A549 (cell line): ENCODE results near the gene CADPS2. TPM values are rescaled to one million over a fixed set of nuclear protein-coding genes. Genes with fewer than 3 reads are reported as not detected.

ENCODE experiments used
- ATAC-seq, 2 experiments: fragments of 200-7000 bp in 1 of 2; fragments of >200 bp in 1 of 2; cut with Nextera tagmentation in 1 of 2; cut with Tn5 transposase in 1 of 2; 3 replicates each; pipeline versions ENCODE4 v1.8.0 to v1.9.1; 2018 to 2020; ENCODE audit warnings: mild to moderate bottlenecking in 1 of 2, moderate library complexity in 1 of 2
- CTCF ChIA-PET: fragments of 300-600 bp; sonication (Branson Sonifier 250); formaldehyde crosslinking; extraction: SDS; loops from one replicate; lab custom pipeline; 2021; ENCODE audit warnings: antibody characterized with exemption, inconsistent platforms; lab: Yijun Ruan, JAX
- POLR2A ChIA-PET: fragments of 350-600 bp; formaldehyde crosslinking; extraction: SDS; loops from one replicate; lab custom pipeline; 2021; ENCODE audit warnings: antibody characterized with exemption, inconsistent platforms; lab: Yijun Ruan, JAX
- DNase-seq, 2 experiments: peaks; one replicate each; pipeline versions ENCODE4 v3.0.0 to v3.0.0-alpha.2; 2011 to 2016; ENCODE audit warnings: low read depth in 1 of 2, low spot score in 1 of 2
- FAIRE-seq: peaks from 2 replicates; lab custom pipeline; 2011; peaks lifted over from hg19 to GRCh38; lab: Jason Lieb, UNC
- H3K27ac ChIP-seq, 2 experiments: fragments of >200 bp; sonication (Bioruptor Twin); formaldehyde crosslinking; 3 replicates each; pipeline ENCODE4 v1.5.1; 2016 to 2017
- H3K4me1 ChIP-seq: fragments of >200 bp; sonication (Bioruptor Twin); formaldehyde crosslinking; 3 replicates; pipeline ENCODE4 v1.6.1; 2016
- H3K4me2 ChIP-seq: fragments of >200 bp; sonication (Bioruptor Twin); formaldehyde crosslinking; 3 replicates; pipeline ENCODE4 v1.6.1; 2016
- H3K4me3 ChIP-seq: fragments of >200 bp; sonication (Bioruptor Twin); formaldehyde crosslinking; 3 replicates; pipeline ENCODE4 v1.5.1; 2016
- H3K9me3 ChIP-seq: fragments of >200 bp; sonication (Bioruptor Twin); formaldehyde crosslinking; 3 replicates; pipeline ENCODE4 v1.6.1; 2016
- BHLHE40 ChIP-seq: IDR thresholded peaks from 2 replicates; pipeline ENCODE4 v1.6.1; 2012; ENCODE audit warnings: low read depth, low read length, inconsistent platforms
- CBX8 ChIP-seq: fragments of 200-600 bp; sonication (generic); IDR thresholded peaks from 2 replicates; pipeline ENCODE4 v1.6.1; 2016
- FOSL2 ChIP-seq, 2 experiments: fragments of 450-650 bp in 1 of 2; fragments of >200 bp in 1 of 2; sonication (Bioruptor Twin) in 1 of 2; formaldehyde crosslinking; IDR thresholded peaks; 2 replicates each; pipeline versions ENCODE4 v1.5.0 to v1.6.1; 2016 to 2020; ENCODE audit warnings: mild to moderate bottlenecking in 1 of 2, moderate library complexity in 1 of 2
- JUNB ChIP-seq: fragments of >200 bp; sonication (Bioruptor Twin); formaldehyde crosslinking; IDR thresholded peaks from 2 replicates; pipeline ENCODE4 v1.6.1; 2016
- KDM5A ChIP-seq: fragments of 200-600 bp; sonication (generic); IDR thresholded peaks from 2 replicates; pipeline ENCODE4 v1.6.1; 2016; ENCODE audit warnings: antibody characterized with exemption, mild to moderate bottlenecking
- MAFK ChIP-seq: fragments of 450-650 bp; IDR thresholded peaks from 2 replicates; pipeline ENCODE4 v1.6.1; 2014; ENCODE audit not compliant: partially characterized antibody
- MAZ ChIP-seq: fragments of 150-350 bp; IDR thresholded peaks from 2 replicates; pipeline ENCODE4 v1.6.1; 2014; ENCODE audit warnings: antibody characterized with exemption, low read depth, low read length, borderline replicate concordance
- NR3C1 ChIP-seq: fragments of >200 bp; sonication (Bioruptor Twin); formaldehyde crosslinking; IDR thresholded peaks from 3 replicates; pipeline ENCODE4 v1.6.1; 2017
- PHF8 ChIP-seq: fragments of 200-600 bp; sonication (generic); IDR thresholded peaks from 2 replicates; pipeline ENCODE4 v1.6.1; 2016; ENCODE audit warnings: low read depth, mild to moderate bottlenecking, antibody characterized with exemption, moderate library complexity, borderline replicate concordance
- POLR2A ChIP-seq: IDR thresholded peaks from 2 replicates; pipeline ENCODE4 v1.6.1; 2012; ENCODE audit warnings: mild to moderate bottlenecking, low read length
- SREBF2 ChIP-seq: fragments of 450-650 bp; IDR thresholded peaks from 2 replicates; pipeline ENCODE4 v1.6.1; 2014; ENCODE audit warnings: mild to moderate bottlenecking, moderate library complexity
- ZC3H11A ChIP-seq: fragments of 450-650 bp; IDR thresholded peaks from 2 replicates; pipeline ENCODE4 v1.6.1; 2014; ENCODE audit warnings: antibody characterized with exemption, mild to moderate bottlenecking
- WGBS: methylation state at CpG from one replicate; pipeline ENCODE4 v1.1.6; 2017; ENCODE audit errors: missing lambda C conversion rate; 5-methylcytosine and 5-hydroxymethylcytosine counted together
- polyA plus RNA-seq, 4 experiments: library from polyadenylated mRNA; depleted of rRNA in 3 of 4; stranded (reverse); fragments of >200 nt; fragmentation: RNase III in 1 of 4; extraction: RNeasy Plus Mini Kit Qiagen cat#74134 plus additional on column Dnase treatment in 1 of 4; gene quantifications; 2 replicates in 3 of 4; 3 replicates in 1 of 4; pipeline ENCODE4 v1.2.3, GENCODE V29; 2011 to 2017
- TF ChIP-seq, protein P1 (sequence below): fragments of 250-450 bp; sonication (Bioruptor Pico); IDR thresholded peaks from 2 replicates; pipeline ENCODE4 v1.5.0; 2021; ENCODE audit warnings: mild to moderate bottlenecking, moderate library complexity, borderline replicate concordance
- TF ChIP-seq, protein P2 (sequence below): fragments of 250-450 bp; sonication (Bioruptor Pico); IDR thresholded peaks from 2 replicates; pipeline ENCODE4 v1.5.0; 2020; ENCODE audit warnings: low read depth, mild to moderate bottlenecking, moderate library complexity
- TF ChIP-seq, protein P3 (sequence below): fragments of >200 bp; sonication (Bioruptor Twin); formaldehyde crosslinking; IDR thresholded peaks from 3 replicates; pipeline ENCODE4 v1.5.1; 2016
- TF ChIP-seq, protein P4 (sequence below): fragments of 150-350 bp; IDR thresholded peaks from 2 replicates; pipeline ENCODE4 v1.6.1; 2014; ENCODE audit warnings: low read depth, mild to moderate bottlenecking, low read length

CADPS2 gene
- polyA plus RNA-seq, 2 of the 4 experiments (the other 2 are of a cell fraction), result 0.04 to 0.10 TPM

DNA sequence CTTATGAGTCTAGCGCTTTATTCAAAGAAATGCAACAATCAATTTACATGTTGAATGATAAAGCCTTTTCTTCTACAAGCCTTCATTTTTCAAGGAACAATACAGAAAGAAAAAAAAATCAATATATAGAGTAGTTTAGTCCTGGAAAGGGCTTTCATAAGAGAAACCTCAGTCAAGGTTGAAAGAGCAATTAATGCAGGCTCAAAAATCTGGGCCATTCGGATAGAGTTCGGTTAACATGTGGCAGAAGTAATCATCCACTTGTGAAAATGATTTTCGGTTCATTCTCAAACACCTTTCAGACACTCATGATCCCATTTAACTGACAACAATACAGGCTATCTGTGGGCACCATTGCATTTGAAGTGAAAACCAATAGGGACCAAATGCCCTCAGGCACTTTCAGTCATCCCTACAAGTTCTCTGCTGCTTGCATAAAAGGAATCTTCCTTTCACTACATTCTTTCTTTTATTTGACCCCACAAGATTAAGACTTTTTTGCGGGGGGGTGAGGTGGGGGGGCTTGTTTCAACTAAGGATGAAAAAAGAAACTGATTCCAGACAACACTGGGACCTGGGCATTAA, 365.2 kb downstream of the CADPS2 start (continued):
- no peak for TF ChIP-seq CBX8
- no peak for TF ChIP-seq POLR2A
- TF ChIP-seq, protein P1, sequence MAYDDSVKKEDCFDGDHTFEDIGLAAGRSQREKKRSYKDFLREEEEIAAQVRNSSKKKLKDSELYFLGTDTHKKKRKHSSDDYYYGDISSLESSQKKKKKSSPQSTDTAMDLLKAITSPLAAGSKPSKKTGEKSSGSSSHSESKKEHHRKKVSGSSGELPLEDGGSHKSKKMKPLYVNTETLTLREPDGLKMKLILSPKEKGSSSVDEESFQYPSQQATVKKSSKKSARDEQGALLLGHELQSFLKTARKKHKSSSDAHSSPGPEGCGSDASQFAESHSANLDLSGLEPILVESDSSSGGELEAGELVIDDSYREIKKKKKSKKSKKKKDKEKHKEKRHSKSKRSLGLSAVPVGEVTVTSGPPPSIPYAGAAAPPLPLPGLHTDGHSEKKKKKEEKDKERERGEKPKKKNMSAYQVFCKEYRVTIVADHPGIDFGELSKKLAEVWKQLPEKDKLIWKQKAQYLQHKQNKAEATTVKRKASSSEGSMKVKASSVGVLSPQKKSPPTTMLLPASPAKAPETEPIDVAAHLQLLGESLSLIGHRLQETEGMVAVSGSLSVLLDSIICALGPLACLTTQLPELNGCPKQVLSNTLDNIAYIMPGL (CRISPR knock-in tag), result no peak
- no peak for TF ChIP-seq PHF8

DNA sequence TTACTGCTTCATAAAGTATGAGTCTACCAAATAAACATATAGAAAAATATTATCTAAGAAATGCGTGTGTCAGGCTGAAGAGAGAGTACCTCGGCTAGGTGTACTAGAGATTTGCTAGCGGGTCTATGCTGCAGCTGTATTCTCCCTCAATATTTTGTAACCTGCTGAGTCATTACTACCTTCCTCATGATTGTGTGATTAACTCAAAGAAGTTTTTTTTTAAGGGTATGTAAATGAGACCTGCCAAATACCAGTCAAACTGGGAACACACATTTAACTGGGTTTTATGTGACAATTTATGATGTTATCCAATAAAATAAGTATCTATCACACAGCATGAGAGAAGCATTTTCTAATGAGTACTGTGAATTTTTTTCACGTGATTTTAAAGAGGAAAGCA, 367.8 kb downstream of the CADPS2 start:
- CTCF ChIA-PET, result no interaction called here
- DNase-seq (no peak), ATAC-seq (no peak), FAIRE-seq (no peak)
- Histone ChIP-seq H3K27ac (no peak overlapping the region), H3K4me1 (no peaks in the 10 kb centered on the region), H3K4me3 (no peak overlapping the region)
- WGBS, result 29% methylated on average over 4 of the region's 4 CpGs
- TF ChIP-seq ZC3H11A (no peak), MAFK (peak; percentile 37)
- TF ChIP-seq, all 56 proteins: peak for 1
- Histone ChIP-seq H3K4me2 (no peak overlapping the region), H3K9me3 (no peaks in the 10 kb centered on the region)
- POLR2A ChIA-PET, result no interaction called here

DNA sequence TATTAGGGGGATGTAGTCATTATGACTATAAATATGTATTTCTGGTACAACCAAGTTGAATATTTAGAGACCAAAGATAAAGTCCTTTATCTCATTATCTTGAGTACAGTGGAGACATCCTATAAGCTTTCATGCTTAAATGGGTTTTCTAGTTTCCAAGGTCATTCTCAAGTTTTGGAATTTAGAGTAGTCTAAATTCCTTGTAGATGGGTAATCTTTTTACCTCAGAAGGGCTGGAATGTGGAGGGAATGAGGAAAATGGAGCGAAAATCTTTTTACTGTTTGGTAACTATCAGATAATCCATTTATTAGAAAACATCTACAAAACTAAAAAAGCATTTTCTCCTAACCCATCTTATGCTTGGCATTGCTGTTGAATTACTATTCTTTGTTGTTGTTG, 368.7 kb downstream of the CADPS2 start:
- no peaks in the 10 kb centered on the region for H3K9me3 ChIP-seq
- ATAC-seq, result no peak
- no peak for DNase-seq
- H3K4me3 ChIP-seq, result no peak overlapping the region
- WGBS, result 3% methylated on average over 1 of the region's 1 CpG
- ChIA-PET POLR2A (no interaction called here), CTCF (no interaction called here)
- H3K27ac ChIP-seq, result no peak overlapping the region
- no peak overlapping the region for H3K4me2 ChIP-seq
- H3K4me1 ChIP-seq, result no peaks in the 10 kb centered on the region
- no peak for TF ChIP-seq JUNB
- TF ChIP-seq BHLHE40, result no peak
- no peak for TF ChIP-seq KDM5A
- TF ChIP-seq SREBF2, result no peak
- TF ChIP-seq, protein P2, sequence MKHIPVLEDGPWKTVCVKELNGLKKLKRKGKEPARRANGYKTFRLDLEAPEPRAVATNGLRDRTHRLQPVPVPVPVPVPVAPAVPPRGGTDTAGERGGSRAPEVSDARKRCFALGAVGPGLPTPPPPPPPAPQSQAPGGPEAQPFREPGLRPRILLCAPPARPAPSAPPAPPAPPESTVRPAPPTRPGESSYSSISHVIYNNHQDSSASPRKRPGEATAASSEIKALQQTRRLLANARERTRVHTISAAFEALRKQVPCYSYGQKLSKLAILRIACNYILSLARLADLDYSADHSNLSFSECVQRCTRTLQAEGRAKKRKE, result no peak
- no peak for TF ChIP-seq MAFK
- TF ChIP-seq ZC3H11A, result no peak
- no peak for TF ChIP-seq MAZ
- TF ChIP-seq, protein P3, sequence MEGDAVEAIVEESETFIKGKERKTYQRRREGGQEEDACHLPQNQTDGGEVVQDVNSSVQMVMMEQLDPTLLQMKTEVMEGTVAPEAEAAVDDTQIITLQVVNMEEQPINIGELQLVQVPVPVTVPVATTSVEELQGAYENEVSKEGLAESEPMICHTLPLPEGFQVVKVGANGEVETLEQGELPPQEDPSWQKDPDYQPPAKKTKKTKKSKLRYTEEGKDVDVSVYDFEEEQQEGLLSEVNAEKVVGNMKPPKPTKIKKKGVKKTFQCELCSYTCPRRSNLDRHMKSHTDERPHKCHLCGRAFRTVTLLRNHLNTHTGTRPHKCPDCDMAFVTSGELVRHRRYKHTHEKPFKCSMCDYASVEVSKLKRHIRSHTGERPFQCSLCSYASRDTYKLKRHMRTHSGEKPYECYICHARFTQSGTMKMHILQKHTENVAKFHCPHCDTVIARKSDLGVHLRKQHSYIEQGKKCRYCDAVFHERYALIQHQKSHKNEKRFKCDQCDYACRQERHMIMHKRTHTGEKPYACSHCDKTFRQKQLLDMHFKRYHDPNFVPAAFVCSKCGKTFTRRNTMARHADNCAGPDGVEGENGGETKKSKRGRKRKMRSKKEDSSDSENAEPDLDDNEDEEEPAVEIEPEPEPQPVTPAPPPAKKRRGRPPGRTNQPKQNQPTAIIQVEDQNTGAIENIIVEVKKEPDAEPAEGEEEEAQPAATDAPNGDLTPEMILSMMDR, result no peak
- TF ChIP-seq NR3C1, result no peak
- TF ChIP-seq, protein P4, sequence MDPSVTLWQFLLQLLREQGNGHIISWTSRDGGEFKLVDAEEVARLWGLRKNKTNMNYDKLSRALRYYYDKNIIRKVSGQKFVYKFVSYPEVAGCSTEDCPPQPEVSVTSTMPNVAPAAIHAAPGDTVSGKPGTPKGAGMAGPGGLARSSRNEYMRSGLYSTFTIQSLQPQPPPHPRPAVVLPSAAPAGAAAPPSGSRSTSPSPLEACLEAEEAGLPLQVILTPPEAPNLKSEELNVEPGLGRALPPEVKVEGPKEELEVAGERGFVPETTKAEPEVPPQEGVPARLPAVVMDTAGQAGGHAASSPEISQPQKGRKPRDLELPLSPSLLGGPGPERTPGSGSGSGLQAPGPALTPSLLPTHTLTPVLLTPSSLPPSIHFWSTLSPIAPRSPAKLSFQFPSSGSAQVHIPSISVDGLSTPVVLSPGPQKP, result no peak
- TF ChIP-seq, protein P1 (CRISPR knock-in tag), result no peak
- no peak for TF ChIP-seq PHF8
- no peak for TF ChIP-seq FOSL2 (IDR thresholded peaks at IDR 0.05)
- TF ChIP-seq FOSL2 (CRISPR knock-in tag; IDR thresholded peaks at IDR 0.05), result no peak
- no peak for TF ChIP-seq CBX8
- FAIRE-seq, result no peak
